Keratinocyte (primary cell): Measurements from ENCODE around the gene ACYP1.

Source experiments
- EZH2 ChIP-seq: IDR thresholded peaks from one replicate; pipeline ENCODE4 v1.6.1; 2012; ENCODE audit warnings: inconsistent platforms, mild to moderate bottlenecking, low read length, moderate library complexity
- TF ChIP-seq, protein P1 (sequence below), 3 experiments: IDR thresholded peaks in 1 of 3; conservative IDR thresholded peaks in 1 of 3; optimal IDR thresholded peaks in 1 of 3; 2 replicates in 2 of 3; 3 replicates in 1 of 3; pipeline versions ENCODE3 to v1.5.1; 2011; ENCODE audit warnings: low read length in 3 of 3, mild to moderate bottlenecking in 3 of 3, moderate library complexity in 2 of 3, control low read depth in 1 of 3, inconsistent platforms in 1 of 3; ENCODE audit not compliant: insufficient read depth in 2 of 3; ENCODE audit errors: extremely low read depth in 1 of 3

- TF ChIP-seq EZH2, result no peak
- TF ChIP-seq, protein P1, sequence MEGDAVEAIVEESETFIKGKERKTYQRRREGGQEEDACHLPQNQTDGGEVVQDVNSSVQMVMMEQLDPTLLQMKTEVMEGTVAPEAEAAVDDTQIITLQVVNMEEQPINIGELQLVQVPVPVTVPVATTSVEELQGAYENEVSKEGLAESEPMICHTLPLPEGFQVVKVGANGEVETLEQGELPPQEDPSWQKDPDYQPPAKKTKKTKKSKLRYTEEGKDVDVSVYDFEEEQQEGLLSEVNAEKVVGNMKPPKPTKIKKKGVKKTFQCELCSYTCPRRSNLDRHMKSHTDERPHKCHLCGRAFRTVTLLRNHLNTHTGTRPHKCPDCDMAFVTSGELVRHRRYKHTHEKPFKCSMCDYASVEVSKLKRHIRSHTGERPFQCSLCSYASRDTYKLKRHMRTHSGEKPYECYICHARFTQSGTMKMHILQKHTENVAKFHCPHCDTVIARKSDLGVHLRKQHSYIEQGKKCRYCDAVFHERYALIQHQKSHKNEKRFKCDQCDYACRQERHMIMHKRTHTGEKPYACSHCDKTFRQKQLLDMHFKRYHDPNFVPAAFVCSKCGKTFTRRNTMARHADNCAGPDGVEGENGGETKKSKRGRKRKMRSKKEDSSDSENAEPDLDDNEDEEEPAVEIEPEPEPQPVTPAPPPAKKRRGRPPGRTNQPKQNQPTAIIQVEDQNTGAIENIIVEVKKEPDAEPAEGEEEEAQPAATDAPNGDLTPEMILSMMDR (optimal IDR thresholded peaks at IDR 0.05 in 1 of 3, IDR thresholded peaks at IDR 0.05 in 1 of 3, conservative IDR thresholded peaks at IDR 0.05 in 1 of 3; ENCODE audit: extremely low read depth in 1 of 3, insufficient read depth in 2 of 3, low read length in 3 of 3), result no peak
Measured at GRCh38 chr14:75046899-75047298, 16.9 kb downstream of the ACYP1 start.
